Type B pancreatic cell (in vitro differentiated cells): ENCODE measurements around the gene RRAD. TPM values are rescaled to one million over a fixed set of nuclear protein-coding genes. Genes with fewer than 3 reads are reported as not detected.

Source experiments
- DNase-seq: peaks from one replicate; pipeline ENCODE4 v3.0.0; 2021; ENCODE audit warnings: mixed read lengths; ENCODE audit not compliant: unreplicated experiment; ENCODE audit errors: extremely low spot score
- H3K27ac Mint-ChIP-seq: 2 replicates; pipeline ENCODE4 v1.8.0; 2021; ENCODE audit warnings: mild to moderate bottlenecking, mixed read lengths
- H3K27me3 Mint-ChIP-seq: 2 replicates; pipeline ENCODE4 v1.8.0; 2021; ENCODE audit warnings: mixed read lengths
- H3K36me3 Mint-ChIP-seq: 2 replicates; pipeline ENCODE4 v1.8.0; 2021; ENCODE audit warnings: mixed read lengths
- H3K4me1 Mint-ChIP-seq: one replicate; pipeline ENCODE4 v1.8.0; 2021; ENCODE audit warnings: mixed read lengths; ENCODE audit not compliant: unreplicated experiment
- H3K4me3 Mint-ChIP-seq: 2 replicates; pipeline ENCODE4 v1.8.0; 2021; ENCODE audit warnings: mild to moderate bottlenecking, mixed read lengths
- H3K9me3 Mint-ChIP-seq: 2 replicates; pipeline ENCODE4 v1.8.0; 2021; ENCODE audit warnings: mixed read lengths
- CTCF ChIP-seq: fragments of 200-600 bp; sonication (generic); conservative IDR thresholded peaks from 2 replicates; pipeline ENCODE4 v1.5.0; 2021; ENCODE audit warnings: antibody characterized with exemption, mild to moderate bottlenecking
- total RNA-seq: library from RNA; stranded (reverse); gene quantifications from 2 replicates; pipeline ENCODE4 v1.2.1, GENCODE V29; 2021; ENCODE audit warnings: low replicate concordance

RRAD gene
- total RNA-seq, 1 donor from 2014 or later, result 1.3 TPM

GRCh38 chr16:66920299-66920590 lies 5.1 kb downstream of the RRAD start:
- no peaks in the 10 kb centered on the region for H3K4me1 Mint-ChIP-seq
- no peaks in the 10 kb centered on the region for H3K9me3 Mint-ChIP-seq
- DNase-seq, result no peak
- H3K27me3 Mint-ChIP-seq, result peaks cover 57% of the 10 kb centered on the region
- no peak for TF ChIP-seq CTCF
- peaks cover 3% of the 10 kb centered on the region for H3K36me3 Mint-ChIP-seq
- H3K27ac Mint-ChIP-seq, result no peak overlapping the region
- H3K4me3 Mint-ChIP-seq, result no peak overlapping the region

GRCh38 chr16:66919569-66920298 lies 5.6 kb downstream of the RRAD start:
- Mint-ChIP-seq H3K4me3 (no peak overlapping the region), H3K4me1 (no peaks in the 10 kb centered on the region), H3K27me3 (peaks cover 59% of the 10 kb centered on the region), H3K36me3 (peaks cover 3% of the 10 kb centered on the region), H3K9me3 (no peaks in the 10 kb centered on the region), H3K27ac (no peak overlapping the region)
- DNase-seq, result no peak
- no peak for TF ChIP-seq CTCF

- Mint-ChIP-seq H3K36me3 (peaks cover 3% of the 10 kb centered on the region), H3K27me3 (peaks cover 58% of the 10 kb centered on the region), H3K27ac (no peak within 1 kb of the TSS), H3K4me3 (no peak within 1 kb of the TSS), H3K4me1 (no peaks in the 10 kb centered on the region), H3K9me3 (no peaks in the 10 kb centered on the region)
- TF ChIP-seq CTCF, result no peak
- no peak for DNase-seq
These were observed 6.3 kb downstream of the RRAD start, which contains the start of gene CDH16 for GRCh38 chr16:66918803-66919568. Gene CDH16, minus strand, starts transcription at chr16:66918885. Its CDS starts 820 bp downstream, at chr16:66918065.

- no peak for TF ChIP-seq CTCF
- H3K27ac Mint-ChIP-seq, result no peak overlapping the region
- no peaks in the 10 kb centered on the region for H3K9me3 Mint-ChIP-seq
- no peaks in the 10 kb centered on the region for H3K4me1 Mint-ChIP-seq
- H3K27me3 Mint-ChIP-seq, result peaks cover 51% of the 10 kb centered on the region
- H3K36me3 Mint-ChIP-seq, result peaks cover 2% of the 10 kb centered on the region
- DNase-seq, result no peak
- no peak overlapping the region for H3K4me3 Mint-ChIP-seq
These were observed 7.0 kb downstream of the RRAD start for GRCh38 chr16:66918355-66918754.

- no peak overlapping the region for H3K4me3 Mint-ChIP-seq
- no peaks in the 10 kb centered on the region for H3K9me3 Mint-ChIP-seq
- no peak for TF ChIP-seq CTCF
- no peaks in the 10 kb centered on the region for H3K36me3 Mint-ChIP-seq
- DNase-seq, result no peak
- peaks cover 45% of the 10 kb centered on the region for H3K27me3 Mint-ChIP-seq
- H3K27ac Mint-ChIP-seq, result no peak overlapping the region
- H3K4me1 Mint-ChIP-seq, result no peaks in the 10 kb centered on the region
These were observed 7.6 kb downstream of the RRAD start for GRCh38 chr16:66917741-66918140.
